H9 (cell line): ENCODE results near the gene RAD51D. TPM values are rescaled to one million over a fixed set of nuclear protein-coding genes. Genes with fewer than 3 reads are reported as not detected.

Experiments used
- DNase-seq: peaks from one replicate; pipeline ENCODE4 v3.0.0-alpha.2; 2017
- H2AFZ ChIP-seq: one replicate; pipeline ENCODE4 v1.6.1; 2013; ENCODE audit warnings: mild to moderate bottlenecking, low read length, control low read depth, moderate library complexity
- H2AK5ac ChIP-seq: 2 replicates; pipeline ENCODE4 v1.6.1; 2013; ENCODE audit warnings: low read length, control low read depth, mixed read lengths; ENCODE audit not compliant: insufficient read length
- H2BK120ac ChIP-seq: one replicate; pipeline ENCODE4 v1.6.1; 2013; ENCODE audit warnings: low read depth, mild to moderate bottlenecking, low read length, control low read depth, inconsistent platforms; ENCODE audit not compliant: poor library complexity, severe bottlenecking
- H2BK12ac ChIP-seq: 2 replicates; pipeline ENCODE4 v1.6.1; 2013; ENCODE audit warnings: low read length, control low read depth, mixed read lengths, low read depth; ENCODE audit not compliant: insufficient read length
- H2BK15ac ChIP-seq: 2 replicates; pipeline ENCODE4 v1.6.1; 2013; ENCODE audit warnings: low read depth, low read length, control low read depth
- H2BK20ac ChIP-seq: one replicate; pipeline ENCODE4 v1.6.1; 2013; ENCODE audit warnings: low read depth, mild to moderate bottlenecking, low read length, control low read depth, inconsistent platforms; ENCODE audit not compliant: poor library complexity, severe bottlenecking
- H2BK5ac ChIP-seq: 2 replicates; pipeline ENCODE4 v1.6.1; 2013; ENCODE audit warnings: low read length, control low read depth, mixed read lengths; ENCODE audit not compliant: insufficient read length
- H3K14ac ChIP-seq: 2 replicates; pipeline ENCODE4 v1.6.1; 2013; ENCODE audit warnings: low read length, control low read depth; ENCODE audit not compliant: insufficient read depth
- H3K18ac ChIP-seq: 2 replicates; pipeline ENCODE4 v1.6.1; 2013; ENCODE audit warnings: low read depth, mild to moderate bottlenecking, mixed read lengths, low read length, control low read depth; ENCODE audit not compliant: insufficient read length
- H3K23ac ChIP-seq: 2 replicates; pipeline ENCODE4 v1.6.1; 2013; ENCODE audit warnings: low read length, control low read depth, mixed read lengths, low read depth; ENCODE audit not compliant: insufficient read length
- H3K23me2 ChIP-seq: 2 replicates; pipeline ENCODE4 v1.6.1; 2013; ENCODE audit warnings: low read depth, mild to moderate bottlenecking, mixed read lengths, low read length, control low read depth; ENCODE audit not compliant: insufficient read length, poor library complexity, severe bottlenecking
- H3K27ac ChIP-seq: 2 replicates; pipeline ENCODE4 v1.5.1; 2013; ENCODE audit warnings: low read length, control low read depth, mixed read lengths, low read depth; ENCODE audit not compliant: insufficient read length
- H3K27me3 ChIP-seq: 2 replicates; pipeline ENCODE4 v1.6.1; 2013; ENCODE audit warnings: low read length, control low read depth, inconsistent platforms; ENCODE audit not compliant: insufficient read depth
- H3K4ac ChIP-seq: 2 replicates; pipeline ENCODE4 v1.6.1; 2013; ENCODE audit warnings: low read depth, mild to moderate bottlenecking, control low read depth, inconsistent platforms, low read length, moderate library complexity
- H3K4me1 ChIP-seq: 2 replicates; pipeline ENCODE4 v1.6.1; 2013; ENCODE audit warnings: low read length, control low read depth, inconsistent platforms; ENCODE audit not compliant: insufficient read depth
- H3K4me2 ChIP-seq: 2 replicates; pipeline ENCODE4 v1.6.1; 2013; ENCODE audit warnings: low read length, control low read depth, mixed read lengths; ENCODE audit not compliant: insufficient read length, insufficient read depth
- H3K56ac ChIP-seq: 2 replicates; pipeline ENCODE4 v1.6.1; 2013; ENCODE audit warnings: low read depth, mild to moderate bottlenecking, mixed read lengths, low read length, control low read depth; ENCODE audit not compliant: insufficient read length
- H3K79me1 ChIP-seq: 2 replicates; pipeline ENCODE4 v1.6.1; 2013; ENCODE audit warnings: low read depth, mild to moderate bottlenecking, moderate library complexity, low read length, control low read depth, inconsistent platforms; ENCODE audit not compliant: insufficient read depth, poor library complexity, severe bottlenecking
- H3K79me2 ChIP-seq: 2 replicates; pipeline ENCODE4 v1.6.1; 2013; ENCODE audit warnings: low read length, control low read depth, inconsistent platforms; ENCODE audit not compliant: insufficient read depth
- H3K9ac ChIP-seq: 2 replicates; pipeline ENCODE4 v1.6.1; 2013; ENCODE audit warnings: low read length, control low read depth, mixed read lengths; ENCODE audit not compliant: insufficient read length; ENCODE audit errors: extremely low read depth
- H3K9me3 ChIP-seq: one replicate; pipeline ENCODE4 v1.6.1; 2013; ENCODE audit warnings: low read depth, low read length, inconsistent platforms; ENCODE audit not compliant: control insufficient read depth
- H3T11ph ChIP-seq: one replicate; pipeline ENCODE4 v1.6.1; 2013; ENCODE audit warnings: mild to moderate bottlenecking, low read length, control low read depth, inconsistent platforms
- H4K20me1 ChIP-seq: one replicate; pipeline ENCODE4 v1.6.1; 2013; ENCODE audit not compliant: control insufficient read depth, insufficient read length, insufficient read depth
- H4K5ac ChIP-seq: 2 replicates; pipeline ENCODE4 v1.6.1; 2013; ENCODE audit warnings: low read depth, mild to moderate bottlenecking, mixed read lengths, low read length, control low read depth; ENCODE audit not compliant: insufficient read length
- H4K8ac ChIP-seq: replicated peaks from 2 replicates; pipeline ENCODE4 v1.6.1; 2013; ENCODE audit warnings: low read length, control low read depth, mixed read lengths, low read depth; ENCODE audit not compliant: insufficient read length
- H4K91ac ChIP-seq: 2 replicates; pipeline ENCODE4 v1.6.1; 2013; ENCODE audit warnings: low read depth, mild to moderate bottlenecking, moderate library complexity, mixed read lengths, low read length, control low read depth; ENCODE audit not compliant: insufficient read length
- H3K27ac Mint-ChIP-seq, 3 experiments: 2 replicates in 2 of 3; 3 replicates in 1 of 3; pipeline ENCODE4 v1.8.0; 2020 to 2021; ENCODE audit warnings: mixed read lengths in 3 of 3, mild to moderate bottlenecking in 1 of 3, moderate library complexity in 1 of 3
- H3K27me3 Mint-ChIP-seq: 2 replicates; pipeline ENCODE4 v1.8.0; 2021; ENCODE audit warnings: low read depth, mild to moderate bottlenecking, moderate library complexity, mixed read lengths
- H3K36me3 Mint-ChIP-seq, 3 experiments: 2 replicates in 2 of 3; 3 replicates in 1 of 3; pipeline ENCODE4 v1.8.0; 2020 to 2021; ENCODE audit warnings: low read depth in 3 of 3, mixed read lengths in 3 of 3; ENCODE audit not compliant: insufficient read depth in 1 of 3
- H3K4me1 Mint-ChIP-seq, 2 experiments: 2 replicates each; pipeline ENCODE4 v1.8.0; 2020; ENCODE audit warnings: mixed read lengths in 2 of 2
- H3K4me3 Mint-ChIP-seq, 2 experiments: 2 replicates in 1 of 2; 3 replicates in 1 of 2; pipeline ENCODE4 v1.8.0; 2020 to 2021; ENCODE audit warnings: mild to moderate bottlenecking in 2 of 2, mixed read lengths in 2 of 2, moderate library complexity in 1 of 2
- H3K9me3 Mint-ChIP-seq, 2 experiments: 2 replicates in 1 of 2; 3 replicates in 1 of 2; pipeline ENCODE4 v1.8.0; 2020; ENCODE audit warnings: mild to moderate bottlenecking in 2 of 2, mixed read lengths in 2 of 2, moderate library complexity in 1 of 2
- CTCF ChIP-seq: fragments of 200-600 bp; sonication (generic); conservative IDR thresholded peaks from 3 replicates; pipeline ENCODE4 v1.8.0; 2021; ENCODE audit warnings: antibody characterized with exemption, mild to moderate bottlenecking
- WGBS: extraction: QIAGEN DNeasy Blood & Tissue Kit; methylation state at CpG from one replicate; pipeline ENCODE4 v1.1.7; 2013; ENCODE audit warnings: missing lambda C conversion rate, low lambda C conversion rate, mixed read lengths; ENCODE audit not compliant: insufficient read length; ENCODE audit errors: extremely low coverage; 5-methylcytosine and 5-hydroxymethylcytosine counted together
- total RNA-seq: library from RNA; stranded (reverse); gene quantifications from 2 replicates; pipeline ENCODE4 v1.2.1, GENCODE V29; 2021

Gene RAD51D
- total RNA-seq, 1 experiment from 2014 or later = 15.8 TPM

- H2BK12ac ChIP-seq = no peak overlapping the region
- no peak overlapping the region for H4K91ac ChIP-seq
- Mint-ChIP-seq H3K4me3 (no peak overlapping the region), H3K27ac (0 out of 7 replicates have a peak overlapping the region, but pooled peaks of 1 of the 3 experiments have one; percentile 24), H3K36me3 (0 out of 7 replicates have a peak, but pooled peaks cover 0 to 4% (median 0%) of the 10 kb centered on the region in 3 experiments), H3K9me3 (no peaks in the 10 kb centered on the region), H3K27me3 (no peaks in the 10 kb centered on the region), H3K4me1 (peaks cover 31 to 34% of the 10 kb centered on the region in 2 experiments)
- no peak overlapping the region for H2BK5ac ChIP-seq
- no peak overlapping the region for H3K56ac ChIP-seq
- H3K27me3 ChIP-seq = no peaks in the 10 kb centered on the region
- no peak overlapping the region for H4K5ac ChIP-seq
- no peak overlapping the region for H2AFZ ChIP-seq
- H3K18ac ChIP-seq = no peak overlapping the region
- no peaks in the 10 kb centered on the region for H3K9me3 ChIP-seq
- H2BK20ac ChIP-seq = no peak overlapping the region
- H3K4me2 ChIP-seq = no peak overlapping the region
- no peak overlapping the region for H2BK15ac ChIP-seq
- H2BK120ac ChIP-seq = no peak overlapping the region
- no CpG with 5 or more reads among the region's 6 CpGs for WGBS
- H3K14ac ChIP-seq = no peak overlapping the region
- H3K23ac ChIP-seq = no peak overlapping the region
- no peak overlapping the region for H3K27ac ChIP-seq
- no peaks in the 10 kb centered on the region for H4K20me1 ChIP-seq
- TF ChIP-seq CTCF = no peak
- no peak overlapping the region for H3T11ph ChIP-seq
- H3K4me1 ChIP-seq = no peaks in the 10 kb centered on the region
- no peak overlapping the region for H3K4ac ChIP-seq
- no peaks in the 10 kb centered on the region for H3K23me2 ChIP-seq
- H3K79me1 ChIP-seq = no peaks in the 10 kb centered on the region
- no peak overlapping the region for H3K9ac ChIP-seq
- H3K79me2 ChIP-seq = no peaks in the 10 kb centered on the region
- no peak overlapping the region for H4K8ac ChIP-seq
- DNase-seq = no peak
- no peak overlapping the region for H2AK5ac ChIP-seq
These were observed 68.0 kb downstream of the RAD51D start for GRCh38 chr17:35051579-35052240.
